NCI-H446 treated with DMSO at 0.1 percent for 48 hours (cell line): ENCODE data around the gene LRRC36.
"Not testable (repeated sequence)": the region's sequence is repeated elsewhere in the genome, so short reads cannot be mapped to it uniquely, and the experiment has no call there.

Experiments used
- DNase-seq: peaks from one replicate; lab custom pipeline; 2025; lab: John Stamatoyannopoulos, UW

The LRRC36 gene

GRCh38 chr16:67346341-67346740, 19.7 kb downstream of the LRRC36 start:
- no peak for DNase-seq

GRCh38 chr16:67349172-67349571, 22.6 kb downstream of the LRRC36 start:
- no peak for DNase-seq

GRCh38 chr16:67350324-67350723, 23.7 kb downstream of the LRRC36 start:
- no peak for DNase-seq

- not testable (repeated sequence) for DNase-seq
These were observed 25.8 kb downstream of the LRRC36 start for GRCh38 chr16:67352463-67352862.

- no peak for DNase-seq
These were observed 29.8 kb downstream of the LRRC36 start for GRCh38 chr16:67356396-67356795.

- DNase-seq: no peak
These were observed 30.9 kb downstream of the LRRC36 start for GRCh38 chr16:67357561-67357960.

- not testable (repeated sequence) for DNase-seq
These were observed 33.1 kb downstream of the LRRC36 start for GRCh38 chr16:67359540-67360269.

GRCh38 chr16:67361038-67361437, 34.4 kb downstream of the LRRC36 start:
- no peak for DNase-seq

GRCh38 chr16:67364600-67365235, 38.1 kb downstream of the LRRC36 start:
- DNase-seq: no peak

GRCh38 chr16:67370661-67371060, 44.0 kb downstream of the LRRC36 start:
- no peak for DNase-seq

- peak; percentile 3 for DNase-seq
These were observed 46.0 kb downstream of the LRRC36 start for GRCh38 chr16:67372664-67373063.

- not testable (repeated sequence) for DNase-seq
These were observed 49.4 kb downstream of the LRRC36 start for GRCh38 chr16:67376012-67376411.

- DNase-seq: no peak
These were observed 52.0 kb downstream of the LRRC36 start for GRCh38 chr16:67378642-67379041.

- no peak for DNase-seq
These were observed 56.7 kb downstream of the LRRC36 start for GRCh38 chr16:67383284-67383683.

GRCh38 chr16:67384778-67385510, 58.3 kb downstream of the LRRC36 start:
- DNase-seq: no peak

GRCh38 chr16:67386861-67387455, 60.3 kb downstream of the LRRC36 start:
- no peak for DNase-seq

- no peak for DNase-seq
These were observed 61.0 kb downstream of the LRRC36 start for GRCh38 chr16:67387479-67388079.

- no peak for DNase-seq
These were observed 61.6 kb downstream of the LRRC36 start for GRCh38 chr16:67388191-67388590.

GRCh38 chr16:67388591-67388990, 62.0 kb downstream of the LRRC36 start:
- no peak for DNase-seq

GRCh38 chr16:67389911-67390815, 63.5 kb downstream of the LRRC36 start:
- no peak for DNase-seq

GRCh38 chr16:67390816-67391423, 64.3 kb downstream of the LRRC36 start:
- DNase-seq: no peak
